IPS DF 4.7 (cell line): Measurements from ENCODE around the gene RBMY1E.
"Not testable (repeated sequence)": the region's sequence is repeated elsewhere in the genome, so short reads cannot be mapped to it uniquely, and the experiment has no call there.

Experiments used
- DNase-seq: peaks from one replicate; pipeline ENCODE4 v3.0.0-alpha.2; 2013; ENCODE audit warnings: low spot score; ENCODE audit errors: extremely low read depth

The RBMY1E gene

DNA sequence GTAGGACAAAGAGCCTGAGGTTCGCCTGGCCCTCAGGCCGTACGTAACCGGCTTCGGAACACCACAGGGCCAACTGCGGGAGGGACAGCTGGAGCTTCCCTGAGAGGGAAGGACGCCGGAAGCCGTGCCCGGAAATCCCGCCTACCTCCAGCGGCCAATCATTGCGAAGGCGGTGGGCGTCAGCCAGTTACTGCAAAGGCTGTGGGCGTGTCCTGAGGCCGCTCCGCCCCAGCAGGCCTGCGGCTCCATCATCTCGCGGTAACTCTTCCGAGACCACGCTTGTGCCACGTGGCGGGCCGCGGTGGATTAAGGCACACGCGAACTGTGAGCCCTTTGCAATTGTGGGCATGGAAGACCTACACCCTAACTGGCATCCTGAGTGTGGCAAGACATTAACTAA is at the start of gene RBMY1E:
TSS of gene RBMY1E (minus strand) at position 101 of the 400 bp plus-strand sequence. CDS start 1,978 bp downstream, outside the sequence.
- DNase-seq: not testable (repeated sequence)

DNA sequence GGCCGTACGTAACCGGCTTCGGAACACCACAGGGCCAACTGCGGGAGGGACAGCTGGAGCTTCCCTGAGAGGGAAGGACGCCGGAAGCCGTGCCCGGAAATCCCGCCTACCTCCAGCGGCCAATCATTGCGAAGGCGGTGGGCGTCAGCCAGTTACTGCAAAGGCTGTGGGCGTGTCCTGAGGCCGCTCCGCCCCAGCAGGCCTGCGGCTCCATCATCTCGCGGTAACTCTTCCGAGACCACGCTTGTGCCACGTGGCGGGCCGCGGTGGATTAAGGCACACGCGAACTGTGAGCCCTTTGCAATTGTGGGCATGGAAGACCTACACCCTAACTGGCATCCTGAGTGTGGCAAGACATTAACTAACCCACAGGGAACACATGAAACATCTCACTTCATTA is 23.4 kb downstream of the RBMY1E start, which contains the start of gene RBMY1D:
TSS of gene RBMY1D (minus strand) at position 101 of the 400 bp plus-strand sequence. CDS start 2,013 bp downstream, outside the sequence.
- DNase-seq: not testable (repeated sequence)

DNA sequence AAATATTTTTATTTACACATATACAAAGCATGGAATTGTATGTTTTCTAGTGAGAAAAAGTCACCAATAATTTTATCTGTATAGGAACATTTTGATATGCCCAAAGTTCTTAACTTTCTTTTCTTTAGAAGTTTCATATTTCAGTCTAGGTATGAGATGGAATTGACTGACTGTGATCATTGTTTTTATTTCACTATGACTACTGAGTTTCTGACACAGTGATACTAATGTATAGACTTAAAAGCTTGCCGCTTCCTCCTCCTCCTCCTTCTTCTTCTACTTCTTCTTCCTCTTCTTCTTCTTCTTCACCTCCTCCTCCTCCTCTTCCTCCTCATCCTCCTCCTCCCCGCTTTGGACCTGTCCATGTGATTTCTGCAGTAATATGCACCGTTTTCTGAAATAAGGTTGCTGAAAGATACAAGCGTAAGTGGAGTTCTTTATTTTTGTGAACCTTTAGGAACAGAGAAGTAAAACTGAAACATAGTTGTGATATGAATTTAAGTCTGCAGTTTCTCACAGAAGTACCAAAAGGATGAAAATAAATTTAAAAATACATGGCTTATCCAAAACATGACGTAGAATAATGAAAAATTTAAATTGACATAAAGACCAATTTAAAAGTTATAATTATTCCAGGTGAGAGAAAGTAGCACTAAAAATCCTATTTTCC is 48.3 kb downstream of the RBMY1E start:
- DNase-seq: not testable (repeated sequence)
